ENCODE data around the gene GPR25.
A peak's percentile ranks its signal among the peaks of the same experiment; 100 is the strongest.

The GPR25 gene

DNA sequence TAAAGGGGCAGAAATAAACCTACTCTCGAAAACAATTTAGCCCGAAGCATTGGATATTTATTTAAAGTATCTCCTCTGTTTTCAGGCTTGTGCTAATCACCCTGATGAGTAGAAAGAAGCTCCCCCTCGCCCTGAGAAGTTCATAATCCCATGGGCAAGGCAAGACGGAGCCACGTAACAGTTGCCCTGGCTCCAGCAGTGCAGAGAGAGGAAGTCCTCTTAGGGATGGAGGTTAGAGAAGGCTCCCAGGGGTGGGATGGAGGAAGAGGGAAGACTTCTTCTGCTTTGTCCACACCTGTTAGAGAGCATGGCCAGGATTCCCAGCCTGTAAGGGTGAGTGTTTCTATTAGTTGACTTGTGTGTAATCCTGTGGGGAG, 3.4 kb upstream of the GPR25 start:
- H3K4me3 ChIP-seq (ENCODE audit: low read depth, low read length) = peak overlapping the region; percentile 47
- no peak for TF ChIP-seq MYC (IDR thresholded peaks at IDR 0.05; ENCODE audit: low read depth, low read length)
- TF ChIP-seq, protein P1, sequence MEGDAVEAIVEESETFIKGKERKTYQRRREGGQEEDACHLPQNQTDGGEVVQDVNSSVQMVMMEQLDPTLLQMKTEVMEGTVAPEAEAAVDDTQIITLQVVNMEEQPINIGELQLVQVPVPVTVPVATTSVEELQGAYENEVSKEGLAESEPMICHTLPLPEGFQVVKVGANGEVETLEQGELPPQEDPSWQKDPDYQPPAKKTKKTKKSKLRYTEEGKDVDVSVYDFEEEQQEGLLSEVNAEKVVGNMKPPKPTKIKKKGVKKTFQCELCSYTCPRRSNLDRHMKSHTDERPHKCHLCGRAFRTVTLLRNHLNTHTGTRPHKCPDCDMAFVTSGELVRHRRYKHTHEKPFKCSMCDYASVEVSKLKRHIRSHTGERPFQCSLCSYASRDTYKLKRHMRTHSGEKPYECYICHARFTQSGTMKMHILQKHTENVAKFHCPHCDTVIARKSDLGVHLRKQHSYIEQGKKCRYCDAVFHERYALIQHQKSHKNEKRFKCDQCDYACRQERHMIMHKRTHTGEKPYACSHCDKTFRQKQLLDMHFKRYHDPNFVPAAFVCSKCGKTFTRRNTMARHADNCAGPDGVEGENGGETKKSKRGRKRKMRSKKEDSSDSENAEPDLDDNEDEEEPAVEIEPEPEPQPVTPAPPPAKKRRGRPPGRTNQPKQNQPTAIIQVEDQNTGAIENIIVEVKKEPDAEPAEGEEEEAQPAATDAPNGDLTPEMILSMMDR (IDR thresholded peaks at IDR 0.05; ENCODE audit: low read depth, low read length) = no peak
- TF ChIP-seq POLR2A (IDR thresholded peaks at IDR 0.05; ENCODE audit: extremely low read depth, insufficient read length) = no peak
- TF ChIP-seq, protein P2, sequence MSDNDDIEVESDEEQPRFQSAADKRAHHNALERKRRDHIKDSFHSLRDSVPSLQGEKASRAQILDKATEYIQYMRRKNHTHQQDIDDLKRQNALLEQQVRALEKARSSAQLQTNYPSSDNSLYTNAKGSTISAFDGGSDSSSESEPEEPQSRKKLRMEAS (IDR thresholded peaks at IDR 0.05; ENCODE audit: low read depth, low read length) = no peak
- DNase-seq (ENCODE audit: low read depth) = peak; percentile 74

DNA sequence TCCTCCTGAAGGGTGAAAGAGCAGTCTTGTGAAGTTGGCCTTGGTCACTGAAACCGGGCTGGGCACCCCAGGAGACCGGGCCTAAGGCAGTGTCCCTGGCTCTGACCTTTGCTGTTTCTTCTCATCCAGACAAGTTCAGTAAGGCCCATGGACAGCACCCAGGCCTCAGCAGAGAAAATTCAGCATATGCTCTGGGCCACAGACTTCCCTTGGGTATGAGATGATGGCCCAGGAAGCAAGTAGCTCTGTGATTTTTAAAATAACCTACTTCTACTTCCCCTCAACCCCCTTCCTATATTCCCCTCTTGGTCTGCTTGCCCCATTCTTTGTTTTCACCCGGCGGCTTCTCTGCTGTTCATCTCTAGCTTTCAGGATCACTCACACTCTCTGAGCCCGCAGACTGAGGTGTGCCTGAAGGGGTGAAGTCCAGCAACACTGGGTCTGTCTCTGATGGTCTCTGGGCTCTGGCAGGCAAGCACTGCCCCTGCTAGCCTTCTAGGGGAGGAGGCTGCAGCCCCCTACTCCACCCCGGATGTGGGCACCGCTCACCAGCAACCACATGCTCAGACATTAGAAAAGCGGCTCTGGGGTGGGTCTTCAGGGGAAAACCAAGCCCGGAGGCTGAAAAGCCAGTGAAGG, 2.9 kb upstream of the GPR25 start:
- TF ChIP-seq, protein P2 (IDR thresholded peaks at IDR 0.05; ENCODE audit: low read depth, low read length) = no peak; the same call in 1 of the 2 replicates
- TF ChIP-seq MYC (IDR thresholded peaks at IDR 0.05; ENCODE audit: low read depth, low read length) = no peak; the same call in 1 of the 2 replicates
- TF ChIP-seq, protein P1 (IDR thresholded peaks at IDR 0.05; ENCODE audit: low read depth, low read length) = no peak
- TF ChIP-seq POLR2A (IDR thresholded peaks at IDR 0.05; ENCODE audit: extremely low read depth, insufficient read length) = no peak
- DNase-seq (ENCODE audit: low read depth) = peak; percentile 79

DNA sequence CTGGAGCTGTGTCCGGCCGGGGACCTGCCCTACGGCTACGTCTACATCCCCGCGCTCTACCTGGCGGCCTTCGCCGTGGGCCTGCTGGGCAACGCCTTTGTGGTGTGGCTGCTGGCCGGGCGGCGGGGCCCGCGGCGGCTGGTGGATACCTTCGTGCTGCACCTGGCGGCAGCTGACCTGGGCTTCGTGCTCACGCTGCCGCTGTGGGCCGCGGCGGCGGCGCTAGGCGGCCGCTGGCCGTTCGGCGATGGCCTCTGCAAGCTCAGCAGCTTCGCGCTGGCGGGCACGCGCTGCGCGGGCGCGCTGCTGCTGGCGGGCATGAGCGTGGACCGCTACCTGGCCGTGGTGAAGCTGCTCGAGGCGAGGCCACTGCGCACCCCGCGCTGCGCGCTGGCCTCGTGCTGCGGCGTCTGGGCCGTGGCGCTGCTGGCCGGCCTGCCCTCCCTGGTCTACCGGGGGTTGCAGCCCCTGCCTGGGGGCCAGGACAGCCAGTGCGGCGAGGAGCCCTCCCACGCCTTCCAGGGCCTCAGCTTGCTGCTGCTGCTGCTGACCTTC, 412 bp downstream of the GPR25 start:
- H3K4me3 ChIP-seq (ENCODE audit: low read depth, low read length) = no peak overlapping the region
- no peak for DNase-seq (ENCODE audit: low read depth)
- TF ChIP-seq, protein P1 (IDR thresholded peaks at IDR 0.05; ENCODE audit: low read depth, low read length) = no peak
- TF ChIP-seq POLR2A (IDR thresholded peaks at IDR 0.05; ENCODE audit: extremely low read depth, insufficient read length) (no peak), MYC (IDR thresholded peaks at IDR 0.05; ENCODE audit: low read depth, low read length) (no peak)
- TF ChIP-seq, protein P2 (IDR thresholded peaks at IDR 0.05; ENCODE audit: low read depth, low read length) = no peak

More for the DNA sequence above, 2.9 kb upstream of the GPR25 start:
- peak overlapping the region; percentile 47 for H3K4me3 ChIP-seq (ENCODE audit: low read depth, low read length)

DNA sequence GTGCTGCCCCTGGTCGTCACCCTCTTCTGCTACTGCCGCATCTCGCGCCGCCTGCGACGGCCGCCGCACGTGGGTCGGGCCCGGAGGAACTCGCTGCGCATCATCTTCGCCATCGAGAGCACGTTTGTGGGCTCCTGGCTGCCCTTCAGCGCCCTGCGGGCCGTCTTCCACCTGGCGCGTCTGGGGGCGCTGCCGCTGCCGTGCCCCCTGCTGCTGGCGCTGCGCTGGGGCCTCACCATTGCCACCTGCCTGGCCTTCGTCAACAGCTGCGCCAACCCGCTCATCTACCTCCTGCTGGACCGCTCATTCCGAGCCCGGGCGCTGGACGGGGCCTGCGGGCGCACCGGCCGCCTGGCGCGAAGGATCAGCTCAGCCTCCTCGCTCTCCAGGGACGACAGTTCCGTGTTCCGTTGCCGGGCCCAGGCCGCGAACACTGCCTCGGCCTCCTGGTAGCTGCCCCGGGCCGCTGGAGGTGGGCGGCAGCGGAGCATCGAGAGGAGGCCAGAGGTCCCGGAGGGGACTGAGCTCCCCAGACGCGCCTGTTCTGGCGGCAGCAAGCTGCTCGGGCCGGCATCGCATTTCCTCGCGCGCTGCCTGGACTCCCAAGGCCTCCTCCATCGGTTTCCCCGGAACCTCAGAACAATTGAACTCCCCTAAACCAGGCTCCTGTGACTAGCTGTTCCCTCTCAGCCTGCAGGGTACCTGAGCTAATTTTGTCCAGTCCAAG, 1.1 kb downstream of the GPR25 start:
- no peak for DNase-seq (ENCODE audit: low read depth)
- no peak overlapping the region for H3K4me3 ChIP-seq (ENCODE audit: low read depth, low read length)
- TF ChIP-seq MYC (IDR thresholded peaks at IDR 0.05; ENCODE audit: low read depth, low read length) = no peak
- TF ChIP-seq, protein P1 (IDR thresholded peaks at IDR 0.05; ENCODE audit: low read depth, low read length) = no peak
- no peak for TF ChIP-seq POLR2A (IDR thresholded peaks at IDR 0.05; ENCODE audit: extremely low read depth, insufficient read length)
- TF ChIP-seq, protein P2 (IDR thresholded peaks at IDR 0.05; ENCODE audit: low read depth, low read length) = no peak

DNA sequence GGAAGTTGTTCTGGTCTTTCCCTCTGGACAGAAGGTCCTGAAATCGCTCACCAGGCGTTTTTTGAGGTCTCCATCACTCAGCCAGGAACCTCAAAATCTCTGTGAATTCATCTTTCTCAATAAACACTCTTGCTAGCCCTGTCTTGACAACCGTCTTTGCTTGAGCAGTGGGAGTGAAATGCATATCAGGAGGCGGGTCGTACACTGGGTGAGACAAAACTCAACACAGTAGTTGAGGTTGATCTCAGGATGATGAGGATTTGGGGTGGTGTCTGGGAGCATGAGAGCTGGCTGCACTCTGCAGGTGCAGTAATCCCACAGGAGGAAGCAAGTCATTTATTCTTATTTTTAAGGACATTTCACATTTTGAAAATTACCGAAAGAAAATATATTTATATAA, 1.9 kb downstream of the GPR25 start:
- no peak overlapping the region for H3K4me3 ChIP-seq (ENCODE audit: low read depth, low read length)
- TF ChIP-seq, protein P1 (IDR thresholded peaks at IDR 0.05; ENCODE audit: low read depth, low read length) = no peak
- TF ChIP-seq POLR2A (IDR thresholded peaks at IDR 0.05; ENCODE audit: extremely low read depth, insufficient read length) = no peak
- no peak for DNase-seq (ENCODE audit: low read depth)

Data from NB4 (cell line).